Right lung (tissue), 5 donors: ENCODE measurements around the gene GASK1A. TPM values are rescaled to one million over a fixed set of nuclear protein-coding genes. Genes with fewer than 3 reads are reported as not detected.

Source experiments
- polyA plus RNA-seq, 5 donors: library from polyadenylated mRNA; unstranded; fragments of 120-200 nt; gene quantifications; one replicate each; pipeline versions ENCODE4 v1.2.1 to v1.2.3, GENCODE V29; 2013; ENCODE audit warnings: inconsistent platforms in 1 of 5, low replicate concordance in 1 of 5; ENCODE audit not compliant: insufficient read length in 5 of 5, insufficient read depth in 1 of 5

The GASK1A gene
- polyA plus RNA-seq, 5 donors: 2.9 to 5.2 (median 4.3) TPM

Other genes with a start within 250 kb of the GASK1A start
- gene CCDC13, start 206.1 kb upstream of the GASK1A start, polyA plus RNA-seq: 1 to 10 TPM; 1.7 to 2.9 (median 2.4) TPM
- 100 to 1,000 TPM in 3 of 5 donors, 10 to 100 TPM in 2; 83.8 to 109 (median 106) TPM for gene HIGD1A, start 174.8 kb upstream of the GASK1A start, polyA plus RNA-seq
- 1 to 10 TPM in 4 of 5 donors, under 1 TPM in 1; 0.99 to 2.4 (median 1.7) TPM for gene ACKR2, start 169.9 kb upstream of the GASK1A start, polyA plus RNA-seq
- under 1 TPM; 0.17 to 0.30 (median 0.21) TPM for gene CYP8B1, start 103.4 kb upstream of the GASK1A start, polyA plus RNA-seq
- gene ZNF662, start 73.2 kb upstream of the GASK1A start, polyA plus RNA-seq: 10 to 100 TPM; 41.2 to 56.3 (median 49.2) TPM
- gene POMGNT2, start 126.8 kb downstream of the GASK1A start, polyA plus RNA-seq: 10 to 100 TPM; 12.8 to 19.0 (median 16.4) TPM